GM23338 (cell line): ENCODE results near the gene SARDH. TPM values are rescaled to one million over a fixed set of nuclear protein-coding genes. Genes with fewer than 3 reads are reported as not detected.

Experiments
- ATAC-seq: fragments of 200-7000 bp; cut with Tn5 transposase; 3 replicates; pipeline ENCODE4 v1.9.1; 2020
- DNase-seq: peaks from one replicate; pipeline ENCODE4 v3.0.0-alpha.2; 2015; ENCODE audit warnings: low spot score
- H2AFZ ChIP-seq: fragments of 200-600 bp; sonication (generic); 2 replicates; pipeline ENCODE4 v1.8.0; 2016; ENCODE audit warnings: antibody characterized with exemption, mild to moderate bottlenecking, moderate library complexity
- H3F3A ChIP-seq: fragments of 200-600 bp; sonication (generic); replicated peaks from 2 replicates; pipeline ENCODE4 v1.8.0; 2017; ENCODE audit warnings: antibody characterized with exemption, mixed run types, low read depth
- H3K27ac ChIP-seq: fragments of 200-600 bp; sonication (generic); 2 replicates; pipeline ENCODE4 v1.6.1; 2016; ENCODE audit warnings: low read depth
- H3K27me3 ChIP-seq: fragments of 200-600 bp; sonication (generic); 2 replicates; pipeline ENCODE4 v1.8.0; 2016; ENCODE audit warnings: mild to moderate bottlenecking, mixed run types, moderate library complexity; ENCODE audit not compliant: insufficient read depth
- H3K36me3 ChIP-seq: fragments of 200-600 bp; sonication (generic); 2 replicates; pipeline ENCODE4 v1.8.0; 2016; ENCODE audit warnings: mild to moderate bottlenecking; ENCODE audit not compliant: insufficient read depth
- H3K4me1 ChIP-seq: fragments of 200-600 bp; sonication (generic); 2 replicates; pipeline ENCODE4 v1.8.0; 2016; ENCODE audit warnings: mild to moderate bottlenecking, moderate library complexity; ENCODE audit not compliant: insufficient read depth
- H3K4me2 ChIP-seq: fragments of 200-600 bp; sonication (generic); 2 replicates; pipeline ENCODE4 v1.7.1; 2017; ENCODE audit warnings: mixed run types
- H3K4me3 ChIP-seq: fragments of 200-600 bp; sonication (generic); 2 replicates; pipeline ENCODE4 v1.6.1; 2016; ENCODE audit warnings: mixed run types
- H3K79me2 ChIP-seq: fragments of 200-600 bp; sonication (generic); replicated peaks from 2 replicates; pipeline ENCODE4 v1.8.0; 2017; ENCODE audit warnings: mild to moderate bottlenecking; ENCODE audit not compliant: insufficient read depth
- H3K9me2 ChIP-seq: fragments of 200-600 bp; sonication (generic); 2 replicates; pipeline ENCODE4 v1.8.0; 2017; ENCODE audit not compliant: insufficient read depth
- H4K20me1 ChIP-seq: fragments of 200-600 bp; sonication (generic); replicated peaks from 2 replicates; pipeline ENCODE4 v1.8.0; 2017; ENCODE audit warnings: mild to moderate bottlenecking; ENCODE audit not compliant: insufficient read depth
- H3K27ac Mint-ChIP-seq: 2 replicates; pipeline ENCODE4 v1.8.0; 2020; ENCODE audit warnings: inconsistent platforms, mild to moderate bottlenecking, moderate library complexity, mixed read lengths
- H3K27me3 Mint-ChIP-seq: 3 replicates; pipeline ENCODE4 v1.8.0; 2022; ENCODE audit warnings: low read depth, mild to moderate bottlenecking, moderate library complexity, mixed read lengths, inconsistent platforms; ENCODE audit not compliant: insufficient read depth, poor library complexity
- H3K36me3 Mint-ChIP-seq: 3 replicates; pipeline ENCODE4 v1.8.0; 2021; ENCODE audit warnings: low read depth, mild to moderate bottlenecking, inconsistent platforms, moderate library complexity, mixed read lengths
- H3K4me1 Mint-ChIP-seq: 3 replicates; pipeline ENCODE4 v1.8.0; 2020; ENCODE audit warnings: mild to moderate bottlenecking, inconsistent platforms, mixed read lengths
- H3K4me3 Mint-ChIP-seq: 3 replicates; pipeline ENCODE4 v1.8.0; 2021; ENCODE audit warnings: moderate library complexity, mild to moderate bottlenecking, inconsistent platforms, mixed read lengths
- H3K9me3 Mint-ChIP-seq: 3 replicates; pipeline ENCODE4 v1.8.0; 2020; ENCODE audit warnings: moderate library complexity, mild to moderate bottlenecking, inconsistent platforms, mixed read lengths
- ETS1 ChIP-seq: IDR thresholded peaks from 2 replicates; pipeline ENCODE4 v1.6.1; 2016; ENCODE audit warnings: antibody characterized with exemption
- EZH2 ChIP-seq: fragments of 200-600 bp; sonication (generic); IDR thresholded peaks from one replicate; pipeline ENCODE4 v1.8.0; 2017; ENCODE audit warnings: antibody characterized with exemption, mild to moderate bottlenecking, low read depth; ENCODE audit not compliant: unreplicated experiment
- NANOG ChIP-seq: IDR thresholded peaks from 2 replicates; pipeline ENCODE4 v1.6.1; 2016; ENCODE audit warnings: antibody characterized with exemption, borderline replicate concordance
- STAT1 ChIP-seq: IDR thresholded peaks from one replicate; pipeline ENCODE4 v1.6.1; 2016; ENCODE audit warnings: antibody characterized with exemption; ENCODE audit not compliant: unreplicated experiment
- ZNF462 ChIP-seq: fragments of 250-450 bp; sonication (Bioruptor Pico); IDR thresholded peaks from 2 replicates; pipeline ENCODE4 v1.5.0; 2020; ENCODE audit warnings: mild to moderate bottlenecking, moderate library complexity
- polyA plus RNA-seq: library from polyadenylated mRNA; unstranded; fragments of >200 nt; fragmentation: Nextera tagmentation; extraction: Ambion mirVana; gene quantifications from 2 replicates; pipeline ENCODE4 v1.2.1, GENCODE V29; 2016
- total RNA-seq: library from RNA; depleted of rRNA; stranded (reverse); fragments of >200 nt; shearing (Covaris generic); gene quantifications from 2 replicates; pipeline ENCODE4 v1.2.3, GENCODE V29; 2014

Gene SARDH
- total and polyA plus RNA-seq, 2 experiments from 2014 or later = 2.8 to 10.4 TPM

DNA sequence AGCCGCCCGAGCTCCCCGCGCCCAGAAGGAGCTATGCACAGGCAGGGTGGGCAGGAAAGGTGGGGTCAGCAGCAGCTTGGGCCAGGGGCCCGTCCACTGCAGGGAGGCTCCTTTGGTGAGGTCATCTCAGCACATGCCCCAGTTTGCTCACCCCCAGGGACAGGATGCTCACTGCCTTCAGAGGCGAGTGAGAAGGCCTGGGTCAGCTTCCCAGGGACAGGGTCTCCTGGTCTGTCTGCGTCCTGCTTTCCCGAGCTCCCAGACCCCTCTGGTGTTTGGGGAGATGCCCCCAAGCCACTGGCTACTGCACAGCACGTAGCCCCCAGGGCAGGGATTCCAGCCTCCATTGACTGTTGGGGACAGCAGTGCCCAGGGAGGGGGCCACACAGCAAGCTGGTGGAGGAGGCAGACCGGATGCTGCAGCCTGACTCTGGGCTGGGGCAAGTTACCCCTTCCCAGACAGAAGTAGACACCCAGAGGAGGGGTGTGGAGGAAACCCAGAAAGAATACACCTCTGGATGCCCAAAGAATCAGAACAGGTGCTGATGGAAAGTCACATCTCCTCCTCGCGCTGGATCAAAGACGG, 581 bp upstream of the SARDH start (continued):
- no peak for TF ChIP-seq ZNF462
- no peak for TF ChIP-seq ETS1

- Mint-ChIP-seq H3K27ac (no peak overlapping the region), H3K4me3 (peak overlapping the region; percentile 58; the same call in 2 of the 3 replicates)
- peak overlapping the region; percentile 73 for H3K4me2 ChIP-seq
- no peak for TF ChIP-seq STAT1
- TF ChIP-seq EZH2 = no peak
- no peak for TF ChIP-seq NANOG
- no peak for TF ChIP-seq ETS1
- TF ChIP-seq ZNF462 = no peak
These were observed 930 bp downstream of the SARDH start for GRCh38 chr9:133737071-133737773.

More at GRCh38 chr9:133737071-133737773, 930 bp downstream of the SARDH start:
- no peaks in the 10 kb centered on the region for H3K79me2 ChIP-seq
- no peak overlapping the region for H3K27ac ChIP-seq
- no peak for ATAC-seq
- Mint-ChIP-seq H3K4me1 (peaks cover 31% of the 10 kb centered on the region), H3K9me3 (no peaks in the 10 kb centered on the region; the same call in 2 of the 3 replicates), H3K27me3 (no peaks in the 10 kb centered on the region), H3K36me3 (no peaks in the 10 kb centered on the region; the same call in 2 of the 3 replicates)
- H3F3A ChIP-seq = no peaks in the 10 kb centered on the region
- no peaks in the 10 kb centered on the region for H4K20me1 ChIP-seq
- DNase-seq = no peak
- no peak overlapping the region for H2AFZ ChIP-seq
- peak overlapping the region; percentile 45; the same call in 1 of the 2 replicates for H3K4me3 ChIP-seq
- H3K9me2 ChIP-seq = no peaks in the 10 kb centered on the region
- no peaks in the 10 kb centered on the region for H3K27me3 ChIP-seq
- H3K4me1 ChIP-seq = peaks cover 19% of the 10 kb centered on the region
- H3K36me3 ChIP-seq = no peaks in the 10 kb centered on the region
